Urinary bladder (tissue), 4 donors: ENCODE data around the gene TMEM176B. TPM values are rescaled to one million over a fixed set of nuclear protein-coding genes. Genes with fewer than 3 reads are reported as not detected.
"Not testable (repeated sequence)": the region's sequence is repeated elsewhere in the genome, so short reads cannot be mapped to it uniquely, and the experiment has no call there.

ENCODE experiments used
- DNase-seq: peaks from one replicate; pipeline ENCODE4 v3.0.0-alpha.2; 2015; ENCODE audit errors: extremely low spot score
- H3K27ac ChIP-seq: one replicate; pipeline ENCODE4 v1.5.1; 2013; ENCODE audit warnings: low read depth, mild to moderate bottlenecking, moderate library complexity
- H3K36me3 ChIP-seq: one replicate; pipeline ENCODE4 v1.6.1; 2013; ENCODE audit warnings: mild to moderate bottlenecking, moderate library complexity; ENCODE audit not compliant: insufficient read depth
- H3K4me1 ChIP-seq: one replicate; pipeline ENCODE4 v1.6.1; 2013; ENCODE audit warnings: mild to moderate bottlenecking, moderate library complexity; ENCODE audit not compliant: insufficient read depth
- H3K4me3 ChIP-seq: one replicate; pipeline ENCODE4 v1.5.1; 2013; ENCODE audit warnings: low read depth, low read length
- WGBS: extraction: QIAGEN DNeasy Blood & Tissue Kit; methylation state at CpG from one replicate; pipeline ENCODE4 v1.1.7; 2013; 5-methylcytosine and 5-hydroxymethylcytosine counted together
- polyA plus RNA-seq: library from polyadenylated mRNA; stranded (reverse); fragments of 200-250 nt; gene quantifications from one replicate; pipeline ENCODE4 v1.2.3, GENCODE V29; 2013
- total RNA-seq: library from RNA; depleted of rRNA; stranded (reverse); fragments of >200 nt; gene quantifications from one replicate; pipeline ENCODE4 v1.2.3, GENCODE V29; 2014
- donor health status: healthy with polysubstance abuse.
- donor health status: healthy.

The TMEM176B gene
- total and polyA plus RNA-seq, 2 donors = 59.4 to 84.0 TPM

GRCh38 chr7:150830937-150831336, 30.8 kb upstream of the TMEM176B start:
- WGBS = 73% methylated on average over 1 of the region's 1 CpG

GRCh38 chr7:150829426-150829825, 29.3 kb upstream of the TMEM176B start:
- Histone ChIP-seq H3K4me1 (no peaks in the 10 kb centered on the region), H3K27ac (no peak overlapping the region), H3K4me3 (no peak overlapping the region), H3K36me3 (no peaks in the 10 kb centered on the region)
- 65% methylated on average over 1 of the region's 1 CpG for WGBS
- no peak for DNase-seq

More at GRCh38 chr7:150830937-150831336, 30.8 kb upstream of the TMEM176B start:
- Histone ChIP-seq H3K36me3 (no peaks in the 10 kb centered on the region), H3K4me1 (no peaks in the 10 kb centered on the region), H3K27ac (no peak overlapping the region), H3K4me3 (no peak overlapping the region)
- no peak for DNase-seq

GRCh38 chr7:150828384-150828783, 28.2 kb upstream of the TMEM176B start:
- no peak overlapping the region for H3K27ac ChIP-seq
- no peak for DNase-seq
- no peaks in the 10 kb centered on the region for H3K36me3 ChIP-seq
- 92% methylated on average over 2 of the region's 2 CpGs for WGBS
- H3K4me1 ChIP-seq = no peaks in the 10 kb centered on the region
- H3K4me3 ChIP-seq = no peak overlapping the region

GRCh38 chr7:150826061-150826849, 26.1 kb upstream of the TMEM176B start:
- no peak overlapping the region for H3K27ac ChIP-seq
- no peak overlapping the region for H3K4me3 ChIP-seq
- no peaks in the 10 kb centered on the region for H3K36me3 ChIP-seq
- H3K4me1 ChIP-seq = no peaks in the 10 kb centered on the region
- WGBS = 74% methylated on average over 6 of the region's 6 CpGs
- DNase-seq = no peak

- H3K27ac ChIP-seq = no peak overlapping the region
Measured at GRCh38 chr7:150824379-150825177, 24.4 kb upstream of the TMEM176B start.

GRCh38 chr7:150823484-150824126, 23.4 kb upstream of the TMEM176B start:
- Histone ChIP-seq H3K4me1 (no peaks in the 10 kb centered on the region), H3K4me3 (no peak overlapping the region), H3K27ac (no peak overlapping the region), H3K36me3 (no peaks in the 10 kb centered on the region)
- 63% methylated on average over 10 of the region's 10 CpGs for WGBS
- no peak for DNase-seq

More at GRCh38 chr7:150824379-150825177, 24.4 kb upstream of the TMEM176B start:
- Histone ChIP-seq H3K4me1 (no peaks in the 10 kb centered on the region), H3K36me3 (no peaks in the 10 kb centered on the region), H3K4me3 (no peak overlapping the region)
- no peak for DNase-seq
- 90% methylated on average over 20 of the region's 20 CpGs for WGBS

- Histone ChIP-seq H3K27ac (no peak overlapping the region), H3K4me1 (no peaks in the 10 kb centered on the region), H3K36me3 (no peaks in the 10 kb centered on the region), H3K4me3 (no peak overlapping the region)
- no peak for DNase-seq
- WGBS = 87% methylated on average over 8 of the region's 8 CpGs
Measured at GRCh38 chr7:150823043-150823442, 22.9 kb upstream of the TMEM176B start.

- Histone ChIP-seq H3K27ac (no peak overlapping the region), H3K4me1 (no peaks in the 10 kb centered on the region), H3K4me3 (no peak overlapping the region), H3K36me3 (no peaks in the 10 kb centered on the region)
- 75% methylated on average over 7 of the region's 7 CpGs for WGBS
- DNase-seq = no peak
Measured at GRCh38 chr7:150820578-150821198, 20.5 kb upstream of the TMEM176B start.

GRCh38 chr7:150820148-150820547, 20.0 kb upstream of the TMEM176B start:
- 49% methylated on average over 5 of the region's 5 CpGs for WGBS
- Histone ChIP-seq H3K4me3 (no peak overlapping the region), H3K27ac (no peak overlapping the region), H3K36me3 (no peaks in the 10 kb centered on the region), H3K4me1 (no peaks in the 10 kb centered on the region)
- no peak for DNase-seq

GRCh38 chr7:150818971-150819370, 18.8 kb upstream of the TMEM176B start:
- Histone ChIP-seq H3K4me1 (no peaks in the 10 kb centered on the region), H3K36me3 (no peaks in the 10 kb centered on the region), H3K4me3 (no peak overlapping the region), H3K27ac (no peak overlapping the region)
- DNase-seq = no peak
- WGBS = 96% methylated on average over 2 of the region's 2 CpGs

GRCh38 chr7:150814328-150815001, 14.3 kb upstream of the TMEM176B start:
- Histone ChIP-seq H3K4me3 (no peak overlapping the region), H3K4me1 (no peaks in the 10 kb centered on the region), H3K27ac (no peak overlapping the region), H3K36me3 (no peaks in the 10 kb centered on the region)
- DNase-seq = no peak
- 79% methylated on average over 7 of the region's 7 CpGs for WGBS

- not testable (repeated sequence) for H3K27ac ChIP-seq, H3K4me1 ChIP-seq, H3K36me3 ChIP-seq, H3K4me3 ChIP-seq, DNase-seq
- WGBS = 73% methylated on average over 13 of the region's 13 CpGs
Measured at GRCh38 chr7:150807616-150808438, 7.7 kb upstream of the TMEM176B start.
